ENCODE measurements around the gene LZTR1. TPM values are rescaled to one million over a fixed set of nuclear protein-coding genes. Genes with fewer than 3 reads are reported as not detected.

Gene LZTR1
- total and polyA plus RNA-seq, 2 donors from 2014 or later = 24.3 to 66.4 TPM

- intact Hi-C loops (cut with DNase I) = no loop called here
Measured at GRCh38 chr22:21030032-21030431, 47.9 kb downstream of the LZTR1 start.

GRCh38 chr22:21030621-21031544 is 48.8 kb downstream of the LZTR1 start:
- H3K27me3 ChIP-seq (ENCODE audit: control insufficient read depth, insufficient read depth, low read length) = no peaks in the 10 kb centered on the region
- intact Hi-C loops (cut with DNase I) = no loop called here
- FAIRE-seq = no peak

More at GRCh38 chr22:21030032-21030431, 47.9 kb downstream of the LZTR1 start:
- FAIRE-seq (no peak), DNase-seq (no peak)
- no peaks in the 10 kb centered on the region for H3K9me3 ChIP-seq (ENCODE audit: control insufficient read depth in 2 of 3, insufficient read depth in 1 of 3, low read length in 3 of 3)
- H3K27me3 ChIP-seq (ENCODE audit: control insufficient read depth, insufficient read depth, low read length) = no peaks in the 10 kb centered on the region
- H3K4me3 ChIP-seq (ENCODE audit: low read length in 3 of 3) = no peak overlapping the region
- H3K27ac ChIP-seq (ENCODE audit: low read depth in 2 of 2, low read length in 2 of 2) = no peak overlapping the region
- no peak for TF ChIP-seq CTCF (IDR thresholded peaks at IDR 0.05; ENCODE audit: borderline replicate concordance, extremely low read depth, insufficient read depth)
- no peaks in the 10 kb centered on the region for H3K36me3 ChIP-seq (ENCODE audit: control insufficient read depth in 2 of 3, insufficient read depth in 3 of 3, low read length in 3 of 3)
- peaks cover 0 to 7% (median 0%) of the 10 kb centered on the region in 3 donors for H3K4me1 ChIP-seq (ENCODE audit: control insufficient read depth in 2 of 3, insufficient read depth in 2 of 3, low read depth in 1 of 3, low read length in 3 of 3)
- H3K9ac ChIP-seq (ENCODE audit: low read length in 3 of 3) = no peak overlapping the region

GRCh38 chr22:21031545-21032036 is 49.5 kb downstream of the LZTR1 start:
- intact Hi-C loops (cut with DNase I) = no loop called here
- DNase-seq (no peak), FAIRE-seq (no peak)
- no peaks in the 10 kb centered on the region for H3K36me3 ChIP-seq (ENCODE audit: control insufficient read depth in 2 of 3, insufficient read depth in 3 of 3, low read length in 3 of 3)
- H3K4me3 ChIP-seq (ENCODE audit: low read length in 3 of 3) = no peak overlapping the region
- no peak overlapping the region for H3K9ac ChIP-seq (ENCODE audit: low read length in 3 of 3)
- peaks cover 0 to 7% (median 0%) of the 10 kb centered on the region in 3 donors for H3K4me1 ChIP-seq (ENCODE audit: control insufficient read depth in 2 of 3, insufficient read depth in 2 of 3, low read depth in 1 of 3, low read length in 3 of 3)
- no peaks in the 10 kb centered on the region for H3K27me3 ChIP-seq (ENCODE audit: control insufficient read depth, insufficient read depth, low read length)
- no peaks in the 10 kb centered on the region for H3K9me3 ChIP-seq (ENCODE audit: control insufficient read depth in 2 of 3, insufficient read depth in 1 of 3, low read length in 3 of 3)
- no peak for TF ChIP-seq CTCF (IDR thresholded peaks at IDR 0.05; ENCODE audit: borderline replicate concordance, extremely low read depth, insufficient read depth)
- H3K27ac ChIP-seq (ENCODE audit: low read depth in 2 of 2, low read length in 2 of 2) = no peak overlapping the region

More at GRCh38 chr22:21030621-21031544, 48.8 kb downstream of the LZTR1 start:
- no peak overlapping the region for H3K9ac ChIP-seq (ENCODE audit: low read length in 3 of 3)
- no peaks in the 10 kb centered on the region for H3K36me3 ChIP-seq (ENCODE audit: control insufficient read depth in 2 of 3, insufficient read depth in 3 of 3, low read length in 3 of 3)
- no peak overlapping the region for H3K4me3 ChIP-seq (ENCODE audit: low read length in 3 of 3)
- TF ChIP-seq CTCF (IDR thresholded peaks at IDR 0.05; ENCODE audit: borderline replicate concordance, extremely low read depth, insufficient read depth) = no peak
- no peaks in the 10 kb centered on the region for H3K9me3 ChIP-seq (ENCODE audit: control insufficient read depth in 2 of 3, insufficient read depth in 1 of 3, low read length in 3 of 3)
- DNase-seq = no peak
- H3K27ac ChIP-seq (ENCODE audit: low read depth in 2 of 2, low read length in 2 of 2) = no peak overlapping the region
- H3K4me1 ChIP-seq (ENCODE audit: control insufficient read depth in 2 of 3, insufficient read depth in 2 of 3, low read depth in 1 of 3, low read length in 3 of 3) = peaks cover 0 to 7% (median 0%) of the 10 kb centered on the region in 3 donors

All from kidney (tissue), 14 donors.